ENCODE results near the gene ARHGEF37.

DNA sequence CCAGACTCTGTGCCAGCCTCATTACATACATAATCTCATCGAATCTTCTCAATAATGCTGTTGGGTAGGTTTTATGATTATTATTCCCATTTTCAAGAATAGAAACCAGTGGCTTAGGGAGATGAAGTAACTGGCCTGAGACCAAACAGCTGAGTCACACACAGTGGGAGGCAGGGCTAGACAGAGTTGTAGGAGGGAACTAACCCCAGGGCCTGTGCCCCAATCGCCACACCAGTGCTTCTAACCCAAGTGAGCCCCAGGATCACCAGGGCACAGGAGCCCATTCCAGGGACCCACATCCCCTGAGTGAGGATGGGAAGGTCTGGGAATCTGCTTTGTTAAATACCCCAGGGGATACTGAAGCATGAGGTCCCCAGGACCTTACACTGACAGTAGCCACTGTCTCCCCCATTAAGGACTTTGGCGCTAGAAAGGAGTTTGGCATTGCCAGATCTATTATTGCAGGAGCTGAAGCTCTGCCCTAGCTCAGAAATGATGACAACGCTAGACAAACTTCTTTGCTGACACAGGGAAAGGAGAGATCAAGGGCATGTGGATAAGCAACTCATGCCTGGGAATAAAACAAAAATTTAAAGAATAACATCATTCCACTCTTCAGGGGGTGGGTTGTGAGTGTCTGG lies 85.0 kb downstream of the ARHGEF37 start:
- TF ChIP-seq SP1 (IDR thresholded peaks at IDR 0.05), result no peak
- TF ChIP-seq FOXA1 (IDR thresholded peaks at IDR 0.05), result no peak
